LNCaP clone FGC (cell line): Measurements from ENCODE around the gene TBC1D14.

Experiments used
- DNase-seq: peaks from one replicate; pipeline ENCODE4 v3.0.0-alpha.2; 2011; ENCODE audit warnings: low read depth
- H3K4me3 ChIP-seq: 2 replicates; pipeline ENCODE4 v1.5.1; 2011; ENCODE audit warnings: mild to moderate bottlenecking, low read depth, low read length, control low read depth
- TF ChIP-seq, protein P1 (sequence below): IDR thresholded peaks from 2 replicates; pipeline ENCODE4 v1.5.1; 2012; ENCODE audit warnings: mild to moderate bottlenecking; ENCODE audit not compliant: control insufficient read depth, insufficient read depth; ENCODE audit errors: extremely low read depth

The TBC1D14 gene

DNA sequence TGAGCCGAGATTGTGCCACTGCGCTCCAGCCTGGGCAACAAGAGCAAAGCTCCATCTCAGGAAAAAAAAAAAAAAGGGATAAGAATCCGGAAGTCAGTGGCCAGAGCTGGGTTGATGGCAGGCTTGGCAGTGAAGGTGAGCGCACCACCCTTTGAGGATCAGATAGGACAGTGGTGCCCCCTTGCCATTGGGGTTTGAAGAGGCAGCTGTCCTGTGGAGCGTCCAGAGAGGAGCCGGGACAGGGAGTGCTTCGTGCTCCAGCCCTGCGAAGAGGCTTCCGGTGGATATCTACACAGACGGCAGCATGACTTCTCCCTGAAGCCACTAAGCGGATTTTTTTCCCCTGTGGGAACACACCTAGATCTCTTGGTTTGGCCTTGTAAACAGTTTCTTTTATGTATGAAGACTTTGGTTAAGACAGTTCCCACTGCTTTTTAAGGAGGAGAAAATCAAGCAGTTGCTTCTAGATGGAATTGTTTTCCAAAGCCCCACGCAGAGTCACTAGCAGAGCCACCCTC lies 6.5 kb downstream of the TBC1D14 start:
- no peak overlapping the region for H3K4me3 ChIP-seq
- TF ChIP-seq, protein P1, sequence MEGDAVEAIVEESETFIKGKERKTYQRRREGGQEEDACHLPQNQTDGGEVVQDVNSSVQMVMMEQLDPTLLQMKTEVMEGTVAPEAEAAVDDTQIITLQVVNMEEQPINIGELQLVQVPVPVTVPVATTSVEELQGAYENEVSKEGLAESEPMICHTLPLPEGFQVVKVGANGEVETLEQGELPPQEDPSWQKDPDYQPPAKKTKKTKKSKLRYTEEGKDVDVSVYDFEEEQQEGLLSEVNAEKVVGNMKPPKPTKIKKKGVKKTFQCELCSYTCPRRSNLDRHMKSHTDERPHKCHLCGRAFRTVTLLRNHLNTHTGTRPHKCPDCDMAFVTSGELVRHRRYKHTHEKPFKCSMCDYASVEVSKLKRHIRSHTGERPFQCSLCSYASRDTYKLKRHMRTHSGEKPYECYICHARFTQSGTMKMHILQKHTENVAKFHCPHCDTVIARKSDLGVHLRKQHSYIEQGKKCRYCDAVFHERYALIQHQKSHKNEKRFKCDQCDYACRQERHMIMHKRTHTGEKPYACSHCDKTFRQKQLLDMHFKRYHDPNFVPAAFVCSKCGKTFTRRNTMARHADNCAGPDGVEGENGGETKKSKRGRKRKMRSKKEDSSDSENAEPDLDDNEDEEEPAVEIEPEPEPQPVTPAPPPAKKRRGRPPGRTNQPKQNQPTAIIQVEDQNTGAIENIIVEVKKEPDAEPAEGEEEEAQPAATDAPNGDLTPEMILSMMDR, result no peak
- no peak for DNase-seq

DNA sequence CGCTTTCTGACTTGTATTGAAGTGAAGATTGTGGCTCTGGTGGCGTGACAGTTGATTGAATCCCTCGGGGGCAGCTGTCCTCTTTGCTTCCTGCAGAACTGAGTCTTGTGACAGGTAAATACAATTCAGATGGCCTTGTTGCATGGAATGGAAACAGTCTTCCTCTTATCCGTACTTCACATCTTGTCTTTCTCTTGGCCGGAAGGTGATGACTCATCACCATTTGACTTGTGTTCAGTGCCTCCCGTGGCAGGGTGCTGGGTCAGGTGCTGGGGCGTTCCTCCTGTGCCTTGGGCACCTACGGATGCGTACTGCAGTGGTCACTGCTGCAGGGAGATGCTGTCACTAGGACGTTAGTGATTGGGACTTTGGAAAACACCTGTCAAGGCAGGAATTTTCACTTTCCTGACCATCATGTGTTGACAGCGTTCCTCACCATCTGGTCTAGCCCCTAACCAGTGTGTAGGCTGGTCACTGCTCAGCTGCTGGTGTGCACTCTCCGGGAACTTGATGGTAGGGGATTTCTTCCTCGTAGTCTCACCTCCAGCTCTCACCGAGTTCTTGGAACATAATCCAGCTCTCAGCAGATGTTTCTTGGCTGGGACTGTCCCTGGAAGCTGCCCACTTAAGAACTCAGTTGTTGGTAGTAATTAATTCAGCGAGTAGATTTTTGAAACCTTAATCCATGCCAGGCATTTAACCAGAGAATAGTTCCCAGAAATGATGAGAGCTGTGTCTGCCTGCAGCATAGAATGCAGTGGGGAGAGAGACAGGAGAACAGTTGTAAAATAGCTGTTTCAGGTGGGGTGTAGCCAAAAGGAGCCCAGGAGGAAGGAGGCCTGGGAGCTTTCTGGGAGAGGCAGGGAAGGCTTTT lies 7.2 kb downstream of the TBC1D14 start:
- peak; percentile 34 for DNase-seq
- no peak overlapping the region for H3K4me3 ChIP-seq
- TF ChIP-seq, protein P1, result no peak

DNA sequence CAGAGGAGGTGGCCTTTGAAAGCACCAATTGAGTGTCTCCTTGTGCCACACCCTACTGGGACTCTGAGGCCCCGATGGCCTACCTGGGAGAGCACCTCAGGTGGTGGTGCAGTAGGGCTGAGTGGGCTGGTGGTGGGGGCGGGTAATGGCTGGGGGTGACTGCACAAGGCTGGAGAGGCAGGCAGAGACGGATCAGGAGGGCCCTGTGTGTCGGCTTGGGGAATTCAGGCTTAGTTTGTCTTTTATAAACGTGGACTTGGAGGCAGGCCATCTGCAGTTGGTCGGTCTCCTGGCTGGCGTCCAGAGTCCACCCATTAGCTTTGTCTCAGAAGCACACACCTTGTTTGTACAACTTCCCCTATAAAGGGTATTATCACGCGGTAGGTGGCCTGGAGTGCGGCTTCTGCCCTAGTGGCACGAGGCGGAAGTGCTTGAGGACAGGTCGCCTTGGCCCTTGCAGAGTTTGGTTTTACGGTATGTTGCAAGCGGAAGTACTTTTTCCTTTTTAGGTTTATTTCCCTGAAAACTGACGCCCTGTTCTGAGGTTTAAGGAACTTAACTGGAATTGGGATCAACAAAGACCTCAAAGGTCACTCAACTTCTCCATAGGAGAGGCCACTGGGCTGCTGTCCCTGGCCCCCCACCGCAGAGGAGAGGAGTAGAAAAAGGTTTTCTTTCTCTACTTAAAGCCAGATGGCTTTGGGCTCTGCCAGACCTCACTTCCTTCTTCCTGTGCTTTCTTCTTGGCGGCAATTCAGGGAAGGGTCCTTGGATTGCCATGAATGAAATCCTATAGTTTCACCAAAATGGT lies 8.0 kb downstream of the TBC1D14 start:
- no peak overlapping the region for H3K4me3 ChIP-seq
- peak; percentile 89 for DNase-seq
- TF ChIP-seq, protein P1, result peak; percentile 44; the same call in 1 of the 2 replicates

DNA sequence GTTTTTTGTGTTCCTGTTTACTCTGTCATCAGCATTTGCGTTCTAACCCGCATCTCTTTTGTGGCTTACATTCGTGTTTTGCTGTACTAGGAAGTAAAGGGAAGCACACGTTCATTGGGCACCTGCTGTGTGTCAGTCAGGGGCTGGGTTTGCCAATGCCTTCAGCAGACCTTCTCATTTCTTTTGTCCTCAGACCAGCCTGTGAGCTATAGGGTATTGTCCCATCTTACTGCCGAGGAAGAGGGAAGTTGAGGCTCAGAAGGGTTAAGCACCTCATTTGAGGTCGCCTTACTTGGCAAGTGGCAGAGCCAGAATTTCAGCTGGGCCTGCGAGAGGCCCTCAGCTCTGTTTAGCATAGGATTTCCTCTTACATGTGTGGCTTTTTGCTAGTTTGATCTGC lies 8.7 kb downstream of the TBC1D14 start:
- H3K4me3 ChIP-seq, result no peak overlapping the region
- DNase-seq, result no peak
- TF ChIP-seq, protein P1, result no peak

DNA sequence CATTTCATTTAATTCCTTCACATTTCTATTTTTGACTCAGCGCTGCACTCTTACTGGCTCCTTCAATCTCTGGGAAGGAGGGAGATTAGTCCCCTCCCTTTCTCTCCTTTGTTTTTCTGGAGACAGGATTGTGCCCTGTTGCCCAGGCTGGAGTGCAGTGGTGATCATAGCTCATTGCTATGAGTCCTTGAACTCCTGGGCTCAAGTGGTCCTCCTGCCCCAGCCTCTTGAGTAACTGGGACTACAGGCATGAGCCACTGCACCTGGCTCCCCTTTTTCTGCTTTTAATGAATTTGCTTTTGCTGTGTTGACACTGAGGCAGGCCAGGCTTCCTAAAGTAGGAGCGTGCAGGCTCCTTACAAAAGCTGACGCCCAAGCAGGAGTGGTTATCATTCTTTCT lies 10.5 kb downstream of the TBC1D14 start:
- no peak for DNase-seq

DNA sequence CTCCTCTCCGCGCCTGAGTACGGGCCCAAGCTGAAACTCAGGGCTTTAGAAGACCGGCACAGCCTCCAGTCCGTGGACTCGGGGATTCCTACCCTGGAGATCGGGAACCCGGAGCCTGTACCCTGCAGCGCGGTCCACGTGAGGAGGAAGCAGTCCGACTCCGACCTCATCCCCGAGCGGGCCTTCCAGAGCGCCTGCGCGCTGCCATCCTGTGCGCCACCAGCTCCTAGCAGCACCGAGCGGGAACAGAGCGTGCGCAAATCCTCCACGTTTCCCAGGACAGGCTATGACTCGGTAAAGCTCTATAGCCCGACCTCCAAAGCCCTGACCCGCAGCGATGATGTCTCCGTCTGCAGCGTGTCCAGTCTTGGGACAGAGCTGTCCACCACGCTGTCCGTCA lies 13.9 kb downstream of the TBC1D14 start:
- no peak overlapping the region for H3K4me3 ChIP-seq
- TF ChIP-seq, protein P1, result no peak
- no peak for DNase-seq

More for the DNA sequence above, 10.5 kb downstream of the TBC1D14 start:
- H3K4me3 ChIP-seq, result no peak overlapping the region
- TF ChIP-seq, protein P1, result no peak
